COLO829 (cell line): ENCODE measurements around the gene ARHGAP15.

ENCODE experiments used
- DNase-seq: peaks from one replicate; pipeline ENCODE4 v3.0.0; 2012; ENCODE audit warnings: low spot score

ARHGAP15 gene

GRCh38 chr2:143263066-143263625 is 133.9 kb downstream of the ARHGAP15 start:
- no peak for DNase-seq

GRCh38 chr2:143264851-143265250 is 135.6 kb downstream of the ARHGAP15 start:
- no peak for DNase-seq

GRCh38 chr2:143279672-143280071 is 150.5 kb downstream of the ARHGAP15 start:
- no peak for DNase-seq

- DNase-seq = no peak
Observed at GRCh38 chr2:143280097-143280757, 151.0 kb downstream of the ARHGAP15 start.

- no peak for DNase-seq
Observed at GRCh38 chr2:143282684-143283083, 153.5 kb downstream of the ARHGAP15 start.

- peak; percentile 12 for DNase-seq
Observed at GRCh38 chr2:143284087-143284675, 155.0 kb downstream of the ARHGAP15 start.

GRCh38 chr2:143289025-143289424 is 159.8 kb downstream of the ARHGAP15 start:
- DNase-seq = no peak

- DNase-seq = no peak
Observed at GRCh38 chr2:143290221-143290620, 161.0 kb downstream of the ARHGAP15 start.

- DNase-seq = no peak
Observed at GRCh38 chr2:143294068-143294467, 164.8 kb downstream of the ARHGAP15 start.

- no peak for DNase-seq
Observed at GRCh38 chr2:143296089-143296488, 166.9 kb downstream of the ARHGAP15 start.

GRCh38 chr2:143297182-143297581 is 168.0 kb downstream of the ARHGAP15 start:
- DNase-seq = no peak

GRCh38 chr2:143300536-143300935 is 171.3 kb downstream of the ARHGAP15 start:
- no peak for DNase-seq

GRCh38 chr2:143311426-143311825 is 182.2 kb downstream of the ARHGAP15 start:
- DNase-seq = no peak

GRCh38 chr2:143312441-143312840 is 183.2 kb downstream of the ARHGAP15 start:
- no peak for DNase-seq

- no peak for DNase-seq
Observed at GRCh38 chr2:143313861-143314260, 184.6 kb downstream of the ARHGAP15 start.

- DNase-seq = no peak
Observed at GRCh38 chr2:143321994-143322393, 192.8 kb downstream of the ARHGAP15 start.

GRCh38 chr2:143329288-143329687 is 200.1 kb downstream of the ARHGAP15 start:
- no peak for DNase-seq

- DNase-seq = no peak
Observed at GRCh38 chr2:143333168-143333791, 204.1 kb downstream of the ARHGAP15 start.

GRCh38 chr2:143333847-143334246 is 204.6 kb downstream of the ARHGAP15 start:
- DNase-seq = no peak

GRCh38 chr2:143334837-143335236 is 205.6 kb downstream of the ARHGAP15 start:
- DNase-seq = no peak

GRCh38 chr2:143336719-143337210 is 207.5 kb downstream of the ARHGAP15 start:
- DNase-seq = no peak

GRCh38 chr2:143341478-143341877 is 212.3 kb downstream of the ARHGAP15 start:
- DNase-seq = no peak

- no peak for DNase-seq
Observed at GRCh38 chr2:143344780-143345179, 215.6 kb downstream of the ARHGAP15 start.
